Stimulated activated CD4-positive, alpha-beta T cell treated with anti-CD3 and anti-CD28 coated beads, Interleukin-15, amount 100 ng/mL, for 1 hour (primary cell): Measurements from ENCODE around the gene IGSF21.

Source experiments
- DNase-seq, 2 donors: peaks; one replicate each; pipeline ENCODE4 v3.0.0-alpha.2; 2020; ENCODE audit warnings: low read depth in 1 of 2, low spot score in 1 of 2

Gene IGSF21

DNA sequence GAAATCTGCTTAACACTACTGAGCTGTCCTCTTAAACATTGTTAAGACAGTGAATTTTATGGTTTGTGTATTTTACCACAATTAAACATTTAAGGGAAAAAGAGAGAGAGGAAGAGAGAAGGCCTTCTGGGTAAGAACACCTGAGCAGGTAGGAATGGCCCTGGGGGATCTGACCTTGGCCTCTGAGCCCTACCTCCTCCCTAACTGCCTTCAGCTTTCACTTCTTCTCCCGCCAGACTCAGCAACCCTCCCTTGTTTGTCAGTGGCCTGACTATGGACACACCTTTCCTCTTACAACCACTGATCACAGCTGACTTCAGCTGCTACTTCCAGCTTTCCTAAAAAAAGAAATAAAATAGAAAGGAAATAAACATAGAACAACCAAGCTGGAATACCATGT, 13.5 kb upstream of the IGSF21 start:
- DNase-seq, result no peak

DNA sequence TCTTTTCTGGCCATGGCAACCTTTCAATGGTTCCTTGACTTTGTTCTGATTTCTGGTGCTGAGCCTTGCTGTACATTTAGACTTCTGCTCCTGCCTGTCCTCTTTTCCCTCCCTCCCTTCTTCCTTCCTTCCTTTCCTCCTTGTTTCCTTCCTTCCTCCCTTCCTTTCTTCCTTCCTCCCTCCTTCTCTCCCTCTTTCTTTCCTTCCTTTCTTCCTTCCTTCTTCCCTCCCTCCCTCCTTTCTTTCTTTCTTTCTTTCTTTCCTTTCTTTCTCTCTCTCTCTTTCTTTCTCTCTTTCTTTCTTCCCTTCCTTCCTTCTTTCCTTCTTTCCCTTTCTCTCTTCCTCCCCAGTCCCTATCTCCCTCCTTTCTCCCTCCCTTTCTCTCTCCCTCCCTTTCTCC, 10.4 kb upstream of the IGSF21 start:
- DNase-seq, result no peak

DNA sequence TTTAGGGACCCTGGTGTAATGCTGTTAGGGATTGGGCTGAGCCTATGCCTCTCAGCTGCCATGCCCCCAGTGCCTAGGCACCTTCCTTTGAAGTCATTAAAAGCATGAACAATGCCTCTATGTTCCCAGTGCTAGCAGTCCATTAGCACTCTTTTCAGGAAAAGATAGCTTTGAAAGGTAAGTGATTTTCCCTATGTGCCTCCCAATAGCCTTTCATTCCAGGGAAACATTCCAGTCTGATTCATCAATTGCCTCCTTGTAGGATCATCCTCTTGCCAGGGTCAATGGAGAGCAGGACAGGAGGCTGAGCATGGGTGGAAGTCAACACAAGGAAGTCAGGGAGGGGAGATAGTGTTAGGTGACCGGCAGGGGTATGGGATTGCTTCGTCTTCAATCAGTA, 8.6 kb upstream of the IGSF21 start:
- DNase-seq, result no peak

DNA sequence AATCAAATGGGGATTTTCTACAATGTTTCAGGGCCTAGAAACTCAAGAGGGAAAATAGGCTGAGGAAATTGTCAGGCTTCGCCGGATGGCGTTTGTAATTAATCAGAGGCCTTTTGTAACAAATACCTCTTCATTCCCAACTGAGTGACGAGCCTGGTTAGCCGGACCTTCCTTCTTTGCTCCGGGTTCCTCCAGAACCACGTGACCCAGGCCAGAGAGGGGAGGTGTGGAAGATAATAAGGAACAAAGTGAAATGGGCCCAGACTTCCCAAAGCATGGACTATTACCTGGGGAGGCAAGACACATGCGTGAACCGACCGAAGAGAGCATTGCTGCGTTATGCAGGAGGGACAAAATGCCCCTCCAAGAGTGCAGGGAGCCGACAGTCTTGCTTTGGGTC, 7.5 kb upstream of the IGSF21 start:
- no peak for DNase-seq

DNA sequence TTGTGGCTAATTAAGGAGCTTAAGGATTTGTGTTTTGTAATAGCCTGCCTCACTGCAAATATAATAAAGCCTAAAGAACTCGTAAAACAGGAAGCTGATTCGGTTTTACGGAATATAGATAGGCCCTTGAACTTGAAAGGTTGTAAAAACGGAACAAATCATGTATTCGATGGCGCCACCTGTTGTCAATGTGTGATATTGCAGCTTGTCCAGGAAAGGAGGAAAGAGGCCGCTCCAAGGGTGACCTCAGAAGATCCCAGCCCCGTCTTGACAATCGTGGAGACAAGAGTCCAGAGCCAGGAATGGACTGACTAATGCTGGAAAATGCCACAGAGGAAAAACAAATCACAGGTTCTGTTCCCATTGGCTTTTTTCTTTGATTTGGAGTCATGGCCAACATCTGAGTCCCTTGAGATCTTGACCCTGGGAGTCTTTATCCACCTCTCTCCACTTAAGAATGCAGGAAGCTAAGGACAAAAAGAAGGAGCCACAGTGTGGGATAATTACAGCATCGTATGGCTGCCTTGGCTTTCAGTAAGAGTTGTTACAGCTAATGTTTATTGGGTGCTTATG, 7.0 kb upstream of the IGSF21 start:
- no peak for DNase-seq

DNA sequence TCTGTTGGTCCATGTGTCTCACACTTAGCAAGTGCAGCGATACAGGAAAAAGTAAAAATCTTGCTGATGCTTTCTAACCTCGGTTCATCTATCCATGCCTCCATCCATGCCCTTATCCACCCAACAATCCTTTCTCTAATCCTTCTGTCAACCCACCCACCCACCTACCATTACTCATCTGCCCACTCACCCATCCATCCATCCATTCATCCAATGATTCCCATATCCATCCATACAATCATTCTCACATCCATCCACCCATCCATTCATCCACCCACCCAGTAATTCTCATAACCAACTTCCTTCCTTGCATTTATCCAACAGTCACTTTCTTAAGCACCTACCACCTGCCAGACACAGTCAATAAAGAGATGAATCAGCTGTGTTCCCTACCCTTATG, 6.1 kb upstream of the IGSF21 start:
- no peak for DNase-seq

DNA sequence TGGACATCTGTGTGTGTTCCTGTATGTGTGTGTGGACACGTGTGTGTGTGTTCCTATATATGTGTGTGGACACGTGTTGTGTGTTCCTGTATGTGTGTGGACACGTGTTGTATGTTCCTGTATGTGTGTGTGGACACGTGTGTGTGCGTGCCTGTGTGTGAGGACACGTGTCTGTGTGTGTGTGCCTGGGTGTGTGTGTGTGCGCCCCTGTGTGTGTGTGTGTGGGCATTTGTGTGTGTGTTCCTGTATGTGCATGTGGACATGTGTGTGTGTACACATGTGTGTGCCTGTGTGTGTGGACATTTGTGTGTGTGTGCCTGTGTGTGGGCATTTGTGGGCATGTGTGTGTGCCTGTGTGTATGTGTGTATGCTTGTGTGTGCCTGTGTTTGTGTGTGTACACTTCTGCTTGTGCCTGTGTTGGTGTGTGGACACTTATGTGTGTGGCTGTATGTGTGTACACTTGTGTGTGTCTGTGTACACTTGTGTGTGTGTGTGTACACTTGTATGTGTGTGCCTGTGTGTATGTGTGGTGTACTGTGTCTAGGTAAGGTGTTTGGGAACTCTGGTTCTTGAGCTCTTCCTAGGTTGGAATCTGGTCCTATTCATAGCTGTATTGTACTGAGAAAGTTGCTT, 3.7 kb upstream of the IGSF21 start:
- no peak for DNase-seq

DNA sequence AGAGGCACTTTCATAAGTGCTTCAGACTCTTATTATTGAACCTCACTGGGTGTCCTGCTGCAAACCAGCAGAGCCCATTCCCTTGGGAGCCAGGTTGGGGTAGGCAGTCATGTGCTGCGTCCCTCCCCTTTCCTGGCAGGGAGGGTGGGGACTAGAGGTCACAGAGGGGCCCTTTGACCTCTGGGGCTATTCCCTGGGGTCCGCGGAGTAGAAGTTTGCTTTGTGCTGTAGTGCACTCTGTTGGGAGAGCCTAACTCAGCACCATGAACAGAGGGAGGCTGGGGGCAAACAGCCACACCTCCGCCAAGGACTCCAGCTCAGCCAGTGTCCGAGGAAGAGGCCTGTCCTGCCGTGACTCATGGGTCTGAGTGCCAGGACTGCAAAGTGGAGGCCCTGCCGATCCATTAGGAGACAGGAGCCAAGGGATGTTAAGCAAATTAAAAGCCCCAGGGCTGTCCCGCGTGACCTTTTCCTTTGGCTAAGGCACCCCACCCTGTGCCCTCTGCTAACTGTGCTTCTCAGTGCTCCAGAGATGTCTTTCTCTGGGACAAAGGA, 3.0 kb upstream of the IGSF21 start:
- DNase-seq, result no peak

DNA sequence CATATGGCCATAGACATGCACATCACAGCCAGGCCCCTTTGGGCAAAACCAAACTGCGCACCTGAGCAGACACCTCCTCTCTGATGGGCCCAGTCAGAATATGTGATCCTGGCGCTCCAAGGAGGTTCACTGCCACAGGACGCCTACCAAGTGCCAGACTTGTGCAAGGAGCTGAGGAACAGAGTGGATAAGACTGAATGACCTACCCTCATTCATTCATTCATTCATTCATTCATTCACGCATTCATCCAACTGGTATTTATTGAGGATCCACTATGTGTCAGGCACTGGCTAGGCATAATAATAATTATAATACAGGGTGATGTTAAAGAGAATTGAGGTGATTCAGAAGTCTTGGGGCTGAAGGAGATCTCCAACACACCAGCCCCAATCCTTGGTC, 2.4 kb upstream of the IGSF21 start:
- no peak for DNase-seq

DNA sequence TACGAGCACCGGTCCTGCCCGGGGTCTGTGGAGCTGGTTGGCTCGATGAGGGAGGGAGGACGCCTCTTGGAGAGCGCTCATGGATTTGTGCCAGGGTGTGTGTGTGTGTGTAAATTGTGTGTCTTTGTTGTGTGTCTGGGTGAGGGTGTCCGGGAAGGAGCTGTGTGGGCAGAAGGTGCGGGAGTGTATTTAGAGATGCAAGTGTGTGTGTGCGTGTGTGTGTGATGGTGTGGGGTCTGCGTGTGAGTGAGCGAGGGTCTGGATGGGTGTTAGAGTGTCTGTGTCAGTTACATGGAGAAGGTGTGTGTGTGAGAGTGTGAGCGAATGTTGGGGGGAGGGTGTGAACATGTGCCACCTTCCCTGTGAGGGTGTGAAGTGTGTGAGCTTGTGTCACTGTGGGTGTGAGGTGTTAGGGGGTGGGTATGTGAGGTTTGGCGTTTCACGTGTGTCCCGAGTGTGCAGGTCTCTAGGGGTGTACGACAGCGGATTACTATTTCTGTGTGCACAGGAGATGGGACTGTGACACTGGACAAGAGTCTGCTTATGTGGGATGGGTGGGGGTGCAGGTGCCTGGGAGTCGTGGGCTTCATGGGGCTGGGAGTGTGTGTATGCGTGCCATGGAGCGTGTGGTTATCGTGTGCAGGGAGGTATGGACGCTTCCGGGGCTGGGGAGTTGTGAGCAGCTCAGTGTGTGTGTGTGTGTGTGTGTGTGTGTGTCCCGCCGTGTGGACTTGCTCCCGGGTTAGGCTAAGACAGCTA, 880 bp downstream of the IGSF21 start:
- DNase-seq, result no peak

DNA sequence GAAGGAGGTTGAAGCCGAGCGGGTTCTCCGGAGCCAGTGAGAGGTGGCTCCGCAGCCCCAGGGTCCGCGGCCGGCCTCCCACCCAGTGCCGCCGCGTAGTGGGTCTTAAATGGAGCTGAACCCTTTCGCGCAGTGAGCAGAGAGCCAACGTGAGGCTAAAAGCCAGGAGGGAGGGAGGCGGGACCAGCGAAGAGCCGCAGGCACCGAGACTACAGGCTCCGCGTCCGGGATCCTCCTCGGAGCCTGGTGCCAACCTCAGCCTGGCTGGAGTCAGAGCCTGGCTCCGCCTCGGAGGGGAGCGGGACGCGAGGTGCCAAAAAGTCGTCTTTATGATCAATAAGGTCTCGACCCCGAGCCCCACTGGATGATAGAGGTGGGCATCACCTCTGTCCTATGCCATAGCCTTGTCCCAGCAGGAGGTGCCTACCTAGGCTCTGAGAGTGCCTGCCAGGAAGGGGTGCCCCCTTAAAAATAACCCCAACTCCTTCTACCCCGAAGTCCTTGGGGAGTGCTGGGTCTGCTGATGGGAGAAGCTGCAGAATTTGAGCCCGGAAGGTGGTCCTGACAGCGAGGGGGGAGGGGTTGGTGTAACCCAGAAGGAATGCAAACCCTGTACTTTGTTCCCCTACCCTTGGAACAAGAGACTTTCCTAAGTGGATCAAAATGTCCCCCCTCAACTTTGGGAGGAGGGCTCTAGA, 1.6 kb downstream of the IGSF21 start:
- DNase-seq, result no peak

DNA sequence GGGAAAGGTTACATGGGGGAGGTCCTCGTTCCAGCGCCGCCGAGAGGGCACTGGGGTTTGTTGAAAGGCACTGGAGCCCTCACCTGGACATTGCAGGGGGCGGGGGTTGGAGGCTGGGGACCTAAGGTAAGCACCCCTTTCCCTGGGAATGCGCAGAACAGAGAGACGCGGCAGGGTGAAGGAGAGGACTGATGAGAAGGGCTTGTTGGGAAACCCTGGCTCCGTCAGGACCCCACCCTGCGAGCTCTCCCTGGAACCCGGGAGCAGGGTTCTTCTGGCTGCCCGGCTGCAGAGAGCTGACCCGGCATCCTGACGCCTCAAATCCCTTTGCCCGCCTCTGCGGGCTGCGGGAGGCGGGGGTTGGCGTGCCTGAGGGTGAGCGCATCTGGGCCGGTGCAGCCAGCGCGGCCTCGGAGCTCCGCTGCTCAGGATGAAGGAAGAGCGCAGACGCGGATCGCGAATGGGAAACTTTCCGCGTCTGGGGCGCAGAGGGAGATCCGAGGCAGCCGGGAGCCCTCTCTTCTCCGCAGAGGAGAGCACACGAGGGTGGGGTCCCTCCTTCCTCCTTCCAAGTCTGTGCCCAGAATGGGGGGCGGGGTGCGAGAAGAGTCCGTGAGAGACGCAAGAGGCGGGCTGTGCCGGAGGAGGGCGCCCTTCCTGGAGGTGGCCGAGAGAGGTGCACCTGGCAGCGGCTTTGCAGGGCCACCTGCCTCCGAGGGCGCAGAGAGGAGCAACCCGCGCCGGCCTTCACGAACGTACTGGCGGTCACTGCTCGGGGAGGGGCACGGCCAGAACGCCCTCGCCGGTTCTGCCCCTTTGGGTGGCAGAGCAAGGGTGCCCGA, 2.4 kb downstream of the IGSF21 start:
- no peak for DNase-seq

DNA sequence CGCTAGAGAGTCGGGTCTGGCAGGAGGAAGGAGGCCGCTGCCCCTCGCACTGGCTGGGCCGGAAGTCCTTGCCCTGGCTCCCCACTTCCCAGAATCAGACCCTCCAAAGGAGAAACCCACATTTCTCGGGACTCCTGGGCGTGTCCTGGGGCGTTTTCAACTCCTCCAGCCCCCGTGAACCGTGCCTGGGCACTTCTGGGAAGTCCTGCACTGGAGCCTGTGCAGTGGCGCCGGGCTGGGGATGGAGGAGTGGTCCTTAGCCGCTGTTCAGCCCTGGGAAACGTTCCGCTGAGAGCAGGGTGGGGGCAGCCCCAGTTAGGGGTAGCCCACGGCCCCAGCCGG, 3.0 kb downstream of the IGSF21 start:
- DNase-seq, result no peak

DNA sequence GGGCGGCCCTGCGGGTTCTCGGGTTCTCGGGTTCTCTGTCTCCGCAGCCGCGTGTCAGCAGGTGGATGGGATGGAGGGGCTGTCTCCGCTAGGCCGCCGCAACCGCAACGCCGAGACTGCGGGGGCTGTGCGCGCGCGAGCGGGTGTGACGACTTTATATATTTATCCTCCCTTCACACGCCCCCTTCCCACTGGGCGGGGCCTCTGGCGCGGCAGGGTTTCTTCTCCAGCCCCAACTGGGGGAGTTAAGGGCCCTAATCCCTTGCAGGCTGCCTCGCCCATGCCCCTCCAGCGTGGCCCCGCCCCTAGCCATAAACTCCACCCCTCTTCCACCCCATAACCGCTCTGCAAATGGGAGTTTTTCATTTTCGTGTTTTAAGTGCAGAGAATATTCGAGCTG, 3.4 kb downstream of the IGSF21 start:
- no peak for DNase-seq

DNA sequence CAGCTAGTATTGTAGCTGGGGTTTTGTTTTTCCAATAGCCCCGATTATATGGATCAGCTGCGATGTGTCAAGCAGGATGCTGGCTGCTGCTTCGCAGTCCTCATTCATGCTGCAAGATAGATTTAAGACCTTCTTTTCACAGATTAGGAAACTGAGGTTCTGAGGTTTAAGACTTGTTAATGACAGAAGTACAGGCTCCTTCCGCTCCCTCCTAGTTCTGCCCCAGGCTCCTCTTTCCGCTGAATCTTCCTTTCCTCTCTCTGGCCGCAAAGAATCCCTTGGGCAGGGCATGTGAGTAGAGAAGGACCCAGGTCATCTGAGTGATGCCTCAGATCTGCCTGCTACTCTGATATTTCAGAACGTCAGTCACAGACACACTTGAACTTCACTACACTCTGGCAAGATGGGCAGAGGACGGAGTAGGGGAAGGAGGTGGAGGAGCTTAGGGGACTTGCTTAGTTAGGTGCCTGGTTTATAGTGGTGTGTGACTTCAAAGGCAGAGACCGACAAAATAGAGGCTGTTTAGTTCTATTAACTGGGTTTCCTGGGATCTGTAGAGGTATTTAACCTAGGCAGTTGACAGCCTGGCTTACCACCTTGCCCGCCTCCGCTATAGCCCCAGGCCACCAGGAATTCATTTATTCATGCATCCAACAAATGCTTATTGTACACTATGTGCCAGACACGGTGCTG, 4.2 kb downstream of the IGSF21 start:
- DNase-seq, result no peak

DNA sequence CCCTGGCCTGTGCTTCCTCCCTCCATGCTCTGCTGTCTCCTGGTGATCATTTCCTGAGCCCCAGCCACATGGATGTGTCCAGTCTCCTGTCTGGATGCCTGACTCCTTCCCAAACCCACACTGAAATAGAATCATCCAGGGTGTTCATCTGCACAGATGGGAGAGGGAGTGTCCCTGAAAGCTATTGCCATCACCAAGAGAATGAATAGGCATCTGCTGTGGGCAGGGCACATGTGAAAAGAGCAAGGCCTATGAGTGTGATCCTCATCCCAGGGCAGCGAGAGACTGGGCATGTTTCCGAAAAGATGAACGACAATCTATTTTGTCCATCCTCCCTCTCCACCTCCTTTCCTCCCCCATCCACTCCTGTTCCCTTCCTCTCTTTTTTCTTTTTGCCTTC, 5.0 kb downstream of the IGSF21 start:
- DNase-seq, result no peak

DNA sequence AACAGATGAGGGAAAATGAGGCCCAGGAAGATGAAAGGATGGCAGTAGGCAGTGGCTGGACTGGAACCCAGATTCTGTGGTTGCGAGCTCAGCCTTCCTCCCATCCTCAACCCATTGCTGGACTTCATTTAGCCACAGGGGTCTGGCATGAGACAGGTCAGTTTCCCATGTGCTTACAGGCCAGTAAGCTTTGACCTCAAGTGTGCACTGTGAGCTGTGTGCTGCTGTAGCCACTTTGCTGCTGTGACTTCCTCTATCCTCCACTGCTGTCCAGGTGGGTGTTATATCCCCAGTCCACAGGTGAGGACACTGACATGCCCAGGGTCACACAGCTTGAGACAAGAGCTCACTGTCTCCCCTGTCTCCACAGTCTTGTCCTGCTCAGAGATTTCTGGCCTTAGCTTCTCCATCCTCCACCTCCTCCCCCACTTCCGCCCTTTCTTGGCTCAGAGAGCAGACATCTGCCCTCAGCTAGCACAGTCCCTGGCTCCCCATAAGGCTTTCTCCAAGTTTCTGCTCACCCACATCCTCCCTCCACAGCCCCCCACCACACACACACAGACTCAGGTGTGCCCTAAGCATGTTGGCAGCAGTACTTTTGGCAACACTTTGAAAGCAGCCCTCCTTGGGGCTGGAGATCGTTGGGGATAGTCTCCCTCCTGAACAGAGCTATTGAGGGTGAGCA, 7.3 kb downstream of the IGSF21 start:
- no peak for DNase-seq

DNA sequence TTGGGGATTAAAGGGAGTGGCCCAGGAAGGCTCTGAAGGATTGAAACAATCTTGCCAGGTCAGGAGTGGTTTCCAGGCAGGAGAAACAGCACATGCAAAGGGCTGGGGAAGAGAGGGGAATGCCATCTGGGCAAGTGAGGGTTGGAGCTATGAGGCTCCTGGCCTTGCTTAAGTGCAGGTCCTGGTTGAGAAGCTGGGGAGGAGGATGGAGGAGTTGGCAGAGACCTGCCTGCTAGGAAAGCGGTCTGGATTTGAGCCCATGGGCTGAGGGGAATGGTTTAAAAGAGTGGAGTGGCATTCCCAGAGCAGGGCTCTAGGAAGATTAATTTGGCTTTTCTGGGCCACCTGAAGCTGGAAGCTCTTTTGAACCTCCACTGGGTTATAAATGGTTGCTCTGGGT, 9.2 kb downstream of the IGSF21 start:
- DNase-seq, result no peak

DNA sequence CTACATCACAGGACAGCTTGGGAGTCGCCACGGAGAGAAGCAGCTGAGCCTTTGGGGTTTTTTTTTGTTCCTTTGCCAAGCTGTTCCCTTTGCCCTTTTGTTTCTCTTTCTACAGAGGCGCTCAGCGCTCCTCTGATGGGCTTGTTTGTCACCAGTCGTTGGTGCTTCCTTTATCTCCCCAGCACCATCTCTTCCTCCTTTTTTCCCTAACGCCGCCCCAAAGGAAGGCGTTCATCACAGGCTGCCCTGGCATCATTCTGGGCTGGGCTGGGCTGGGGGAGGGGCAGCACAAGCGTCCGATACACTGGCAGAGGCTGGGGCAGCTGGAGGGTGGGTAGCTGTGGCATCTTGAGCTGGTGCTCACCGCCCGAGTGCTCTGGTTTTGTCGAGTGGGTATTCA, 10.5 kb downstream of the IGSF21 start:
- no peak for DNase-seq

DNA sequence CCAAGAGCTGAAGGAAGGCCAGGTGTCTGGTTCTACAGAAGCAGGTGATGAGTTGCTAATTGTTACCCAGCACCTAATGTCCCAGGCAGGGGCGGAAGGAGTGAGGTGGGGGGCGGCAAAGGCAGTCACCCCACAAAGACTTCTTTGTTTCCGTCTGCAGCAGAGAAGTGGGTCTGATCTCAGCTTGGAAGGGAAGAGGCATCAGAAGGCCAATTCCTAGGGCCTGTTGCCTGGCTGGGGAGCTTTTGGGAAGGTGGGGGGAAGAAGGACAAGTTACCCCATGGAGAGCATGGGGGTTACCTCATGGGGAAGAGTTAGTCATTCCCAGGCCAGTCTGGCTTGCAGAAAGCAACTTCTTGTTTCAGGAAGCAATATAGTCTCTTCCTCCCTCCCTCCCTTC, 10.9 kb downstream of the IGSF21 start:
- DNase-seq, result no peak
